ENCODE measurements around the gene CHST3. TPM values are rescaled to one million over a fixed set of nuclear protein-coding genes. Genes with fewer than 3 reads are reported as not detected.

The CHST3 gene
- total RNA-seq, 4 donors from 2014 or later, result 24.1 to 43.0 (median 38.7) TPM

- DNase-seq (ENCODE audit: extremely low spot score), result no peak
Measured at GRCh38 chr10:72000073-72001032, 36.2 kb downstream of the CHST3 start.

GRCh38 chr10:72001033-72001395 is 36.8 kb downstream of the CHST3 start:
- no peak for DNase-seq (ENCODE audit: extremely low spot score)
- Histone ChIP-seq H3K27ac (replicated peaks in 1 of 4) (peak overlapping the region; percentile 72 to 80 (median 74)), H3K36me3 (peaks cover 0 to 11% (median 6%) of the 10 kb centered on the region in 4 donors), H3K27me3 (no peaks in the 10 kb centered on the region), H3K4me1 (peaks cover 55 to 65% (median 62%) of the 10 kb centered on the region in 4 donors), H3K4me3 (no peak overlapping the region), H3K9me3 (no peaks in the 10 kb centered on the region)
- intact Hi-C loops (cut with DNase I), result no loop called here
- WGBS, result 36% methylated on average over 4 of the region's 4 CpGs
- TF ChIP-seq CTCF (IDR thresholded peaks at IDR 0.05), result no peak
- no peak for TF ChIP-seq POLR2A (IDR thresholded peaks at IDR 0.05; ENCODE audit: low read depth)
- no peak for TF ChIP-seq POLR2AphosphoS5 (IDR thresholded peaks at IDR 0.05)
- no peak for TF ChIP-seq EP300 (IDR thresholded peaks at IDR 0.05)

More at GRCh38 chr10:72000073-72001032, 36.2 kb downstream of the CHST3 start:
- WGBS, result 66% methylated on average over 14 of the region's 14 CpGs
- Histone ChIP-seq H3K4me1 (peaks cover 62 to 70% (median 67%) of the 10 kb centered on the region in 4 donors), H3K4me3 (no peak overlapping the region), H3K9me3 (no peaks in the 10 kb centered on the region), H3K27ac (replicated peaks in 1 of 4) (peak overlapping the region; percentile 72 to 80 (median 74)), H3K36me3 (peaks cover 0 to 7% (median under 1%) of the 10 kb centered on the region in 4 donors), H3K27me3 (no peaks in the 10 kb centered on the region)
- intact Hi-C loops (cut with DNase I), result no loop called here
- no peak for TF ChIP-seq POLR2AphosphoS5 (IDR thresholded peaks at IDR 0.05)
- TF ChIP-seq POLR2A (IDR thresholded peaks at IDR 0.05; ENCODE audit: low read depth), result no peak
- no peak for TF ChIP-seq EP300 (IDR thresholded peaks at IDR 0.05)
- no peak for TF ChIP-seq CTCF (IDR thresholded peaks at IDR 0.05)

GRCh38 chr10:72002354-72003295 is 38.4 kb downstream of the CHST3 start:
- H3K4me3 ChIP-seq, result no peak overlapping the region
- WGBS, result 89% methylated on average over 7 of the region's 8 CpGs
- intact Hi-C loops (cut with DNase I), result no loop called here
- no peaks in the 10 kb centered on the region for H3K9me3 ChIP-seq
- no peak for DNase-seq (ENCODE audit: extremely low spot score)
- no peak for TF ChIP-seq CTCF (IDR thresholded peaks at IDR 0.05)
- no peaks in the 10 kb centered on the region for H3K27me3 ChIP-seq
- H3K36me3 ChIP-seq, result peaks cover 11 to 27% (median 20%) of the 10 kb centered on the region in 4 donors
- peaks cover 45 to 64% (median 61%) of the 10 kb centered on the region in 4 donors for H3K4me1 ChIP-seq
- peak overlapping the region in 2 of 4 donors; percentile 10 to 20 for H3K27ac ChIP-seq (replicated peaks in 1 of 4)

GRCh38 chr10:72006026-72006425 is 41.8 kb downstream of the CHST3 start:
- no peak overlapping the region for H3K27ac ChIP-seq (replicated peaks in 1 of 4)
- no peaks in the 10 kb centered on the region for H3K27me3 ChIP-seq
- peaks cover 14 to 45% (median 29%) of the 10 kb centered on the region in 4 donors for H3K36me3 ChIP-seq
- intact Hi-C loops (cut with DNase I), result no loop called here
- H3K9me3 ChIP-seq, result no peaks in the 10 kb centered on the region
- TF ChIP-seq CTCF (IDR thresholded peaks at IDR 0.05), result no peak
- no peak for TF ChIP-seq POLR2AphosphoS5 (IDR thresholded peaks at IDR 0.05)
- TF ChIP-seq POLR2A (IDR thresholded peaks at IDR 0.05; ENCODE audit: low read depth), result no peak
- TF ChIP-seq EP300 (IDR thresholded peaks at IDR 0.05), result no peak
- no peak for DNase-seq (ENCODE audit: extremely low spot score)
- WGBS, result 78% methylated on average over 3 of the region's 3 CpGs
- H3K4me3 ChIP-seq, result no peak overlapping the region
- peaks cover 42 to 64% (median 61%) of the 10 kb centered on the region in 4 donors for H3K4me1 ChIP-seq
